ENCODE measurements around the gene ZFAND3. TPM values are rescaled to one million over a fixed set of nuclear protein-coding genes. Genes with fewer than 3 reads are reported as not detected.

ZFAND3 gene
- total and polyA plus RNA-seq, 2 of the 4 experiments (the other 2 are of a cell fraction): 10.9 to 26.7 TPM

GRCh38 chr6:37928217-37928616, 108.7 kb downstream of the ZFAND3 start:
- no peak overlapping the region for H4K91ac ChIP-seq (ENCODE audit: insufficient read depth, low read depth, low read length)
- H3K27me3 ChIP-seq (ENCODE audit: control insufficient read depth, insufficient read depth, low read length): no peaks in the 10 kb centered on the region
- BruUV-seq (replicated peaks): no TSS peak
- ATAC-seq (ENCODE audit: low read depth) (no peak), DNase-seq (no peak)
- H3K9me3 ChIP-seq (ENCODE audit: control insufficient read depth, insufficient read depth, low read length): no peaks in the 10 kb centered on the region
- no peak overlapping the region for H3K4ac ChIP-seq (ENCODE audit: low read depth, low read length)
- ChIA-PET CTCF (no interaction called here), POLR2A (ENCODE audit: unreplicated experiment) (interaction anchor here (0.5 kb wide), 1 partner anchor 38 kb away, joined by 5 read pairs; no protein-coding TSS in a partner anchor)
- H3K4me2 ChIP-seq (ENCODE audit: low read depth, low read length): no peak overlapping the region
- TF ChIP-seq SMC3 (IDR thresholded peaks at IDR 0.05; ENCODE audit: low read depth, low read length) (no peak), NFE2L2 (IDR thresholded peaks at IDR 0.05; ENCODE audit: low read depth, low read length) (no peak), FOS (IDR thresholded peaks at IDR 0.05; ENCODE audit: low read depth, low read length) (no peak)
- no peak overlapping the region; the same call in 1 of the 2 replicates for H3K23ac ChIP-seq (ENCODE audit: low read depth, low read length)
- no peak overlapping the region for H4K5ac ChIP-seq (ENCODE audit: low read depth, low read length)
- dilution Hi-C loops (cut with HindIII; ENCODE audit: low sequenced_read_pairs, unreplicated experiment): no loop called here
- no peak overlapping the region for H2AK9ac ChIP-seq (replicated peaks; ENCODE audit: low read depth, low read length, poor library complexity)
- no peak overlapping the region for H3K27ac ChIP-seq (ENCODE audit: insufficient read depth, low read length)
- peaks cover 12% of the 10 kb centered on the region for H3K9me1 ChIP-seq (ENCODE audit: insufficient read depth, low read length)
- peaks cover 81% of the 10 kb centered on the region for H4K20me1 ChIP-seq (ENCODE audit: insufficient read depth, low read length)
- H4K8ac ChIP-seq (ENCODE audit: low read depth in 2 of 2, low read length in 2 of 2): no peak overlapping the region
- no peak overlapping the region for H3K14ac ChIP-seq (replicated peaks; ENCODE audit: low read depth, low read length)
- no peak overlapping the region for H3K9ac ChIP-seq (ENCODE audit: low read depth, low read length)
- no peak overlapping the region for H2BK5ac ChIP-seq (ENCODE audit: low read depth, low read length, poor library complexity, severe bottlenecking)
- intact Hi-C loops (cut with micrococcal nuclease): no loop called here
- H3K4me3 ChIP-seq (ENCODE audit: insufficient read depth, low read depth, low read length): no peak overlapping the region
- no peak overlapping the region for H2AK5ac ChIP-seq (ENCODE audit: low read depth, low read length)
- no peak overlapping the region for H3K56ac ChIP-seq (ENCODE audit: extremely low read depth, insufficient read depth, low read length)
- no peaks in the 10 kb centered on the region for H3K36me3 ChIP-seq (ENCODE audit: control insufficient read depth, insufficient read depth, low read length)
- no peak overlapping the region for H2AFZ ChIP-seq (replicated peaks; ENCODE audit: low read length, poor library complexity)
- H2BK20ac ChIP-seq (ENCODE audit: low read depth, low read length): no peak overlapping the region
- WGBS, 2 experiments (ENCODE audit: extremely low coverage in 2 of 2, insufficient read length in 1 of 2): no CpG with 5 or more reads among the region's 4 CpGs
- no peak overlapping the region for H3K18ac ChIP-seq (ENCODE audit: low read depth, low read length)
- peaks cover 46 to 82% of the 10 kb centered on the region in 2 experiments for H3K79me1 ChIP-seq (ENCODE audit: low read depth in 1 of 2, low read length in 2 of 2)
- no peak overlapping the region for H2BK15ac ChIP-seq (ENCODE audit: low read depth, low read length)
- peaks cover 12% of the 10 kb centered on the region for H3K4me1 ChIP-seq (ENCODE audit: control insufficient read depth, insufficient read depth, low read length)
- H2BK120ac ChIP-seq (ENCODE audit: low read depth, low read length): no peak overlapping the region
- in situ Hi-C loops (cut with MboI; ENCODE audit: low sequenced_read_pairs): no loop called here

Measured in IMR-90 (cell line).